HG03460 (cell line): Measurements from ENCODE around the gene MAGI2.

Source experiments
- ATAC-seq: cut with Tn5 transposase; IDR thresholded peaks from one replicate; pipeline ENCODE4 v1.9.1; 2021; ENCODE audit not compliant: unreplicated experiment

MAGI2 gene

GRCh38 chr7:78130446-78131215 lies 1322.8 kb downstream of the MAGI2 start:
- ATAC-seq = no peak

- ATAC-seq = no peak
These were observed 1323.6 kb downstream of the MAGI2 start for GRCh38 chr7:78129865-78130264.

- ATAC-seq = no peak
These were observed 1326.5 kb downstream of the MAGI2 start for GRCh38 chr7:78127009-78127408.

GRCh38 chr7:78125884-78126283 lies 1327.6 kb downstream of the MAGI2 start:
- ATAC-seq = no peak

GRCh38 chr7:78124216-78124615 lies 1329.3 kb downstream of the MAGI2 start:
- ATAC-seq = no peak

- ATAC-seq = no peak
These were observed 1331.6 kb downstream of the MAGI2 start for GRCh38 chr7:78121888-78122287.

GRCh38 chr7:78118470-78118869 lies 1335.0 kb downstream of the MAGI2 start:
- ATAC-seq = no peak

GRCh38 chr7:78115876-78116275 lies 1337.6 kb downstream of the MAGI2 start:
- ATAC-seq = no peak

- ATAC-seq = no peak
These were observed 1338.5 kb downstream of the MAGI2 start for GRCh38 chr7:78114993-78115392.

GRCh38 chr7:78112488-78112887 lies 1341.0 kb downstream of the MAGI2 start:
- ATAC-seq = no peak

- no peak for ATAC-seq
These were observed 1342.1 kb downstream of the MAGI2 start for GRCh38 chr7:78111386-78111785.

- ATAC-seq = no peak
These were observed 1350.0 kb downstream of the MAGI2 start for GRCh38 chr7:78103475-78103874.

- ATAC-seq = no peak
These were observed 1352.4 kb downstream of the MAGI2 start for GRCh38 chr7:78101076-78101475.

- no peak for ATAC-seq
These were observed 1353.6 kb downstream of the MAGI2 start for GRCh38 chr7:78099715-78100394.

GRCh38 chr7:78095549-78095948 lies 1357.9 kb downstream of the MAGI2 start:
- ATAC-seq = no peak

GRCh38 chr7:78092331-78092730 lies 1361.1 kb downstream of the MAGI2 start:
- ATAC-seq = no peak

- ATAC-seq = no peak
These were observed 1362.9 kb downstream of the MAGI2 start for GRCh38 chr7:78090616-78091015.

- ATAC-seq = no peak
These were observed 1369.9 kb downstream of the MAGI2 start for GRCh38 chr7:78083476-78084120.

- ATAC-seq = no peak
These were observed 1370.9 kb downstream of the MAGI2 start for GRCh38 chr7:78082556-78082955.

- no peak for ATAC-seq
These were observed 1371.6 kb downstream of the MAGI2 start for GRCh38 chr7:78081888-78082287.

- ATAC-seq = no peak
These were observed 1372.1 kb downstream of the MAGI2 start for GRCh38 chr7:78081344-78081743.

- no peak for ATAC-seq
These were observed 1372.7 kb downstream of the MAGI2 start for GRCh38 chr7:78080811-78081210.
